A673 (cell line): ENCODE measurements around the gene KCTD18. TPM values are rescaled to one million over a fixed set of nuclear protein-coding genes. Genes with fewer than 3 reads are reported as not detected.

ENCODE experiments used
- BruUV-seq: library from RNA; stranded (reverse); fragments of 400-500 nt; replicated peaks from 2 replicates; lab custom pipeline; 2021; lab: Mats Ljungman, UMichigan
- CTCF ChIA-PET: fragments of 300-600 bp; sonication (Branson Sonifier 250); formaldehyde crosslinking; loops from one replicate; lab custom pipeline; 2022; ENCODE audit warnings: antibody characterized with exemption; lab: Charles Lee
- POLR2A ChIA-PET: fragments of 300-600 bp; sonication (Branson Sonifier 250); formaldehyde crosslinking; loops from one replicate; lab custom pipeline; 2022; ENCODE audit warnings: antibody characterized with exemption; ENCODE audit not compliant: low non-redundant PET; lab: Charles Lee
- DNase-seq: peaks from one replicate; pipeline ENCODE4 v3.0.0-alpha.2; 2015; ENCODE audit warnings: low spot score
- H3K27ac ChIP-seq: fragments of 200-600 bp; sonication (generic); 2 replicates; pipeline ENCODE4 v1.5.1; 2016; ENCODE audit warnings: mixed run types, low read depth, mild to moderate bottlenecking, mixed read lengths, antibody characterized with exemption, low read length; ENCODE audit not compliant: poor library complexity, severe bottlenecking
- H3K27me3 ChIP-seq: fragments of 200-600 bp; sonication (generic); replicated peaks from 2 replicates; pipeline ENCODE4 v1.6.1; 2017; ENCODE audit warnings: mixed run types, low read depth, mild to moderate bottlenecking, mixed read lengths, antibody characterized with exemption, low read length; ENCODE audit not compliant: insufficient read depth, poor library complexity
- H3K36me3 ChIP-seq: fragments of 200-600 bp; sonication (generic); 2 replicates; pipeline ENCODE4 v1.6.1; 2016; ENCODE audit warnings: mixed run types, mild to moderate bottlenecking, mixed read lengths, antibody characterized with exemption, low read length; ENCODE audit not compliant: insufficient read depth, poor library complexity, severe bottlenecking
- H3K4me1 ChIP-seq: fragments of 200-600 bp; sonication (generic); 2 replicates; pipeline ENCODE4 v1.6.1; 2017; ENCODE audit warnings: mixed run types, mild to moderate bottlenecking, mixed read lengths, antibody characterized with exemption, low read length; ENCODE audit not compliant: insufficient read depth, poor library complexity, severe bottlenecking
- H3K4me3 ChIP-seq: fragments of 200-600 bp; sonication (generic); 2 replicates; pipeline ENCODE4 v1.5.1; 2016; ENCODE audit warnings: low read depth, mixed run types, mild to moderate bottlenecking, mixed read lengths, low read length; ENCODE audit not compliant: poor library complexity, severe bottlenecking
- H3K9me3 ChIP-seq: fragments of 200-600 bp; sonication (generic); 2 replicates; pipeline ENCODE4 v1.6.1; 2016; ENCODE audit warnings: mixed run types, low read depth, mild to moderate bottlenecking, mixed read lengths, antibody characterized with exemption, low read length; ENCODE audit not compliant: poor library complexity, severe bottlenecking
- CTCF ChIP-seq: fragments of 300-800, 200-600 bp; sonication (generic); conservative IDR thresholded peaks from 2 replicates; pipeline ENCODE4 v1.5.1; 2017; ENCODE audit warnings: low read depth, mild to moderate bottlenecking, antibody characterized with exemption, low read length, moderate library complexity, mixed read lengths
- EZH2 ChIP-seq: fragments of 200-600 bp; sonication (generic); IDR thresholded peaks from 2 replicates; pipeline ENCODE4 v1.6.1; 2017; ENCODE audit warnings: borderline replicate concordance, low read depth, mild to moderate bottlenecking, mixed read lengths, antibody characterized with exemption, low read length; ENCODE audit not compliant: poor library complexity, severe bottlenecking
- intact Hi-C: fragments of 100-400 bp; cut with micrococcal nuclease; formaldehyde crosslinking; loops from one replicate; pipeline ENCODE4 v1.10.0; 2022; ENCODE audit not compliant: unreplicated experiment
- total RNA-seq: library from RNA; stranded (reverse); gene quantifications from 2 replicates; pipeline ENCODE4 v1.2.3, GENCODE V29; 2021

The KCTD18 gene
- total RNA-seq, 1 experiment from 2014 or later = 12.2 TPM

DNA sequence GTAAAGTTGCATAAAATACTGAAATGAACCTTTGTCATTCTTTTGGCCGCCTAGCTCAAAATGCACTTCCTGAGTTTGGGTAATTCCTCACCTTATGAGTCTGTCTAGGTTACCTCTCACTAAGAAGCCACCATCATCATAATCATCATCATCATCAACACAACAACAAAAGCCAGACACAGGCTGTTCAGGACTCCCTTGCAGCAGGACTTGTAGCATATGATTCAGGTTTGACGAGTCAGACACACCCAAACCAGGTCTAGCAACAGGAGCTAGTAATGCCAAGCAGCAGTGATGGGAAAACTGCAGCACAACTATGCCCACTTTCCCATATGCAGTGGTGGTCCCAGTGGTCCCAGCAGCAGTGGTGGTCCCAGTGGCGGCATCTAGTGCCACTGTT, 13.3 kb upstream of the KCTD18 start:
- intact Hi-C loops = no loop called here
- H3K4me3 ChIP-seq = no peak overlapping the region
- no peak for DNase-seq
- ChIA-PET CTCF (no interaction called here), POLR2A (no interaction called here)
- H3K4me1 ChIP-seq = peaks cover 11% of the 10 kb centered on the region
- peaks cover 31% of the 10 kb centered on the region for H3K27me3 ChIP-seq
- no TSS peak for BruUV-seq
- H3K27ac ChIP-seq = no peak overlapping the region
- no peak for TF ChIP-seq EZH2
- no peak for TF ChIP-seq CTCF
- no peaks in the 10 kb centered on the region for H3K36me3 ChIP-seq
- no peaks in the 10 kb centered on the region for H3K9me3 ChIP-seq

GRCh38 chr2:200515155-200515554, 5.3 kb upstream of the KCTD18 start:
- ChIA-PET CTCF (no interaction called here), POLR2A (no interaction called here)
- Histone ChIP-seq H3K27ac (no peak overlapping the region), H3K4me1 (no peaks in the 10 kb centered on the region), H3K9me3 (no peaks in the 10 kb centered on the region), H3K4me3 (no peak overlapping the region), H3K27me3 (peaks cover 29% of the 10 kb centered on the region), H3K36me3 (no peaks in the 10 kb centered on the region)
- no peak for DNase-seq
- intact Hi-C loops = no loop called here
- no peak for TF ChIP-seq EZH2
- no peak for TF ChIP-seq CTCF
- BruUV-seq = no TSS peak

GRCh38 chr2:200509235-200509611, 645 bp downstream of the KCTD18 start:
- CTCF ChIA-PET = no interaction called here
- POLR2A ChIA-PET = no interaction called here
- Histone ChIP-seq H3K9me3 (no peaks in the 10 kb centered on the region), H3K4me1 (no peaks in the 10 kb centered on the region), H3K4me3 (peak overlapping the region; percentile 72), H3K27me3 (peaks cover 29% of the 10 kb centered on the region), H3K27ac (peak overlapping the region; percentile 65), H3K36me3 (peaks cover 5% of the 10 kb centered on the region)
- no peak for DNase-seq
- intact Hi-C loops = no loop called here
- no TSS peak for BruUV-seq
- TF ChIP-seq CTCF (no peak), EZH2 (no peak)
